NK-92 (cell line): ENCODE results near the gene MRRF.

Experiments
- DNase-seq: peaks from one replicate; lab custom pipeline; 2025; ENCODE audit not compliant: unreplicated experiment; lab: John Stamatoyannopoulos, UW

Gene MRRF

DNA sequence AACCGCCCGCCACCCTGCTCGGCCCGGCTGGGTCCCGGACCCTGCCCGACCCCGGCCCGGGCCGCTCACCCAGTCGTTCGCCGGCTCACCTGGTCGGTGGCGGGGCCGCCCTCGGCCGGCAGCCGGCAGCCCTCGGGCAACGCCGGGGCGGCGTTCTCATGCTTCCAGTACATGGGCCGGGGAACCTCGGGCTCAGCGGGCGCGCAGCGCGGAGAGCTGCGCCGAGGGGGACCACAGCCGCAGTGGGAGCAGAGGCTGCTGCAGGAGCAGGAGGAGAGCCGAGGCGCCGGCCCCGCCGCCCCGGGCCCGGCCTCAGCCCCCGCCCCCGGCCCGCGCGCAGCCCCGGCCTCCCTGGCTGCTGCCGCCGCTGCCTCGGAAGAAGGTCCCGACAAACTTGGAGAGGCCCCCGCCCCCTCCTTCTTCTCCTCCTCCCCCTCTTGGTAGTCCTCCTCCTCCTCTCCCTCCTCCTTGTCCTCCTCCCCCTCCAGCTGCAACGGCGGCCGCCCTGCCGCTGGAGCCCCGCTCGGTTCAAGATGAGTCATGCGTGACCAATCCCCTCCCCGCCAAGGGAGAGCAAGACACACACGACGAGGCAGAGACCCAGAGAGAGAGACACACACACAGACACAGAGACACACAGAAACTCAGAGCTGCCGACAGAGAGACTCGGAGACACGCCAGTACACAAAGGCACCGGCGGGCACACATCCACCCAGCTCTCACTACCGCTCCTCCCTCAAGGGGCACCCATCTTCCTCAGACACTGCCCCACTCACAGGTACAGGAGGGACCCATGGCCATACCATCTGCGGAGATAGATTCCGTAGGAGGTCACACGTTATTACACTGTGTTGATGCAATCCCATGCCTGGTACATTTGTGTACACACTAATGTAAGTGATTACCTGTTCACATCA lies 35.9 kb upstream of the MRRF start, which contains the start of gene LHX6:
Gene LHX6 (minus strand): TSS at position 390 of the 917 bp plus-strand sequence. CDS start 217 bp downstream, at position 173.
- DNase-seq: no peak

- DNase-seq: no peak
Observed at GRCh38 chr9:122229485-122229837, 35.2 kb upstream of the MRRF start.

GRCh38 chr9:122232796-122233306 lies 31.8 kb upstream of the MRRF start:
- no peak for DNase-seq

DNA sequence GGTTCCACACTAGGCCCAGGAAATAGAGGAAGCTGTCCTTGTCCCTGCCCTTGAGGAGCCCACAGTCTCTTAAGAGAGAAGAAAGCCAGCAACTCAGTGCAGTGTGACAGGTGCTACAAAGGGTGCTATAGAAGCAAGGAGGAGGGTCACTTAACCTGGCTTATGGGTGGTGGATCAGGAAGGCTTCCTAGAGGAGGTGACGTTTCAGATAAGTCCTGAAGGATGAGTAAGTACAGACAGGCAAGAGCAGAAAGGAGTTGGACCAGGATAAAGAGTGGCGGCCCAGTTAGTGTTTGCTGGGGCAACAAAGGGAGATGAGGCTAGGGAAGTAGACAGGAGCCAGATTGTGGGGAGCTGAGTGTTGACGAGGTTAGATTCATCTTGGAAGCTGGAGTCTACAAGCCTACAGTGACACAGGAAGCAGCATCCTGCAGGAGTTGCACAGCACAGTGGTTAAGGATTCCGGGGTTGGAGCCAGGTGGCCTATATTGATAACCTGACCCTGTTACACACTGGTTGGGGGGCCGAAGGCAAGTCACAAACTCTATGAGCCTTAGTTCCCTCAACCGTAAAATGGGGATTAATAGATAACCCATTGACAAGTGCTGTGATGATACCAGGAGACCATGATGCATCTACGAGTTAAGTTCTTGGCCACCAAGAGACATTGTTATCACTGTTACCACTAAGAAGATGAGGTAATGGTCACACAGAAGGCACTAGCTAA lies 30.5 kb upstream of the MRRF start:
- no peak for DNase-seq

DNA sequence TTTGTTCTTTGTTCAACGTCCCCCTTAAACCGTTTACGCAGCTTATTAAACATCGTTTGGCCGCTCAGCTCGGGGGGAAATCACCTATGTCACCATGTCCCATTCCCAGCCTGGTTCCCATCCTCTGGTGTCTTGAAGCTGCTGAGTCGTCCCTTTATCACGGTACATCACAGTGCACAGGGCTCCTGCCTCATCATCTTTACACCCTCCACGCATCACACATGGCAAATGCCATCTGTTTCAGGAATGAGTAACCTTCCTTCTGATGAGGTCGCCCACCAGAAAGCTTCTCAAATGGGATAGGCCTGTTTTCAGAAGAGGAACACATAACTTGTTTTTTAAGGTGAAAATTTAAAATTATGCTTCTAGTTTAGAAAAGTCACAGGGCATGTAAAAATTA lies 28.0 kb upstream of the MRRF start:
- no peak for DNase-seq

- DNase-seq: no peak
Observed at GRCh38 chr9:122239722-122240121, 25.0 kb upstream of the MRRF start.

DNA sequence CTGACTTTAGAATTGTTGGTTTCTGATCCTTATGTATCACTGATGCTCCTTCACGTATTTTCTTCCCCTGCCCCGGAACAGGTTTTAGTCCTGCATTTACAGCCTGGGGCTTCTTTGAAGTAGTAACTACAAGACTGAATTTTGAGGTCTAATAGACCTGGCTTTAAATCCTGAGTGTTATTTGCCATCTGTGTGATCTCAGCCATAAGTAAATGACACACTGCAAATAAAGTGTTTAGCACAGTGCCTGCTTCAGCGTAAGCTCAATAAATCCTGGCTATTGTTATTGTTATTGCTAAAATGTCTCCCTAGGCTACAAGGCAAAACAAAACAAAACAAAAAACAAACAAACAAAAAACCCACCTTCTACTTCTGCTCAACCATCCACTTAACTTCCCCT lies 20.3 kb upstream of the MRRF start:
- DNase-seq: no peak

GRCh38 chr9:122246666-122247065 lies 18.0 kb upstream of the MRRF start:
- no peak for DNase-seq

GRCh38 chr9:122248448-122248865 lies 16.2 kb upstream of the MRRF start:
- no peak for DNase-seq

GRCh38 chr9:122251351-122251750 lies 13.3 kb upstream of the MRRF start:
- no peak for DNase-seq

DNA sequence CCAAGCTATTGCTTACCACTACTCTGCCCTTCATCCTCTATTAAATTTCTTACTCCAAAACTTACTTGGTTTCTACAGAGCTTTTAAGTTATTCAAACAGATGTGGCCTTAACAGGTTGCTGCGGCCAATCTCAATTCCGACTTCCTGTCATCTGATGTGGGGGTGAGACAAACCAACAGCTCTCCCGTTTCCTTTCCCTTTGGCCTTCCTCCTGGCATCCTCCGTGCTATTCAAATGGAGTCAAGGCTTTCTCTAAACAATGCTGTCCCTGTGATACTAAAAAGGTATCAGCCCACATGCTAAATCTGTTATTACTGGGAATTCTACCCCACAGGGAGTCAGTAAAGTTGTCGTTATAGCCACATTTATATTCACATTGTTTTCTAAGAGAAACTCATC lies 11.9 kb upstream of the MRRF start:
- no peak for DNase-seq

DNA sequence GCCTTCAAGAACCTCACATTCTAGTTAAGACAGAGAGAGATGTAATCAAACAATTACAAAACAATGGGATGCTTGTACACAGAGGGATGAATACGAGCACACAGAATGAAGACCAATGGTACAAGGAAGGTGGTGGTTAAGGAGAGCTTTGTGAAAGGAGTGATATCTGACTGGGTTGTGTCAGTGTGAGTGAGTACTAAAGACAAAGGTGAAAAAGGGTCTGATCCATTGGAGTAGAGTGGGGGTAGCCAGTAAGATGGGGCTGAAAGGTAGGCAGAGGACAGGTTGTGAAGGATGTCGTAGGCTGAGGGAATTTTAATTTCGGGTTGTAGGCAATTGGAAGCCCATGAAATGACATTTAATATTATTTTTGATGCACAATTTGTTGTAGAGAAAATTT lies 9.9 kb upstream of the MRRF start:
- DNase-seq: no peak

DNA sequence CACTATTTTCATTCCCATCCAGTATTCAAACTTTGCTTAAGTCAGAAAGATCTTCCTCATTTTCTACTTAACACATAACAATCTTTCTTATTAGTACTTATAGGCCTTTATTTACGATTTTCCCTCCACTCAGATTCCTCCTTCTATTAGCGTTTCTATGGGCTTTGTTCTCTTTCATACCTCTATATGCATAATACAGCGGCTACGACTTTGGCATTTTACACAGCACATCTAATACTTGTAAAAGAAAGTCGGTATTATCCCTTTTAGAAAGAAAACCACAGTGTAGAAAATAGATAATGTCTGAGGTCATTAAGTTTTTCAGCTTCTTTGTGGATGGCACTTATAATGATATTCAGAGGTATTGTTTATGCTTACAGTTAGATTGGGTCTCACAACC lies 8.5 kb upstream of the MRRF start:
- no peak for DNase-seq

- DNase-seq: no peak
Observed at GRCh38 chr9:122258886-122259415, 5.7 kb upstream of the MRRF start.

DNA sequence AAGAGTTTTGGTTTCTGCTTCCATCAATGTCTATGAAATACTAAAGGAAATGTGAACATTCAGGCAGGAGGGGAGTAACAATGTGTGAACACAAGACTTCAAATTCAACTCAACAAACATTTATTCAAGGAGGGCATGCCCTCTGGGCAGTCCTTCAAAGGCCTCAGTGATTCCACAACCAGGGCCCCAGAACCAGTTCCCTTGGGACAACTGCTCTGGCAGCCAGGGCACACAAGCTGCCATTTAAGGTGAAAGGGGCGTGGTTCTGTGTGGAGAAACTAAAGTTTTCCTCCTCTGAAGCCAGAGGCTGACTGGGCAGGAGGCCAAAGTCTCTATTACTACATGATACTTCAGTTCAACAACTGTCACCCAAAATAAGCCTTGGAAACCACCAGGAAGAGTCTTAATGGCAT lies 3.2 kb upstream of the MRRF start:
- no peak for DNase-seq

- no peak for DNase-seq
Observed at GRCh38 chr9:122262073-122262472, 2.6 kb upstream of the MRRF start.

GRCh38 chr9:122263699-122264349 lies 858 bp upstream of the MRRF start:
- DNase-seq: no peak

- DNase-seq: no peak
Observed at GRCh38 chr9:122265149-122265915, 650 bp downstream of the MRRF start.

GRCh38 chr9:122268041-122268814 lies 3.5 kb downstream of the MRRF start:
- no peak for DNase-seq

DNA sequence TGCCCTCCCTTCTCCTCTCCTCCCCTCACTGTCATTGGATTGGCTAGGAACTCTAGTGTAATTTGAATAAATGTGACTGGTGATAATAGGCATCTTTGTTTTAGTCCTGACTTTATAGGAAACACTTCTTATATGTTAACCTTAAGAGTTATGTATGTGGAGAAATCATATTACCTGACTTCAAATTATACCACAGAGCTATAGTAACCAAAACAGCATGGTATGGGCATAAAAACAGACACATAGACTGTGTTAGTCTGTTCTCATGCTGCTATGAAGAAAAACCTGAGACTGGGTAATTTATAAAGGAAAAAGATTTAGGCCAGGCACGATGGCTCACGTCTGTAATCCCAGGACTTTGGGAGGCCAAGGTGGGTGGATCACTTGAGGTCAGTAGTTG lies 9.4 kb downstream of the MRRF start:
- no peak for DNase-seq
